Measurements from ENCODE around the gene MCEE.

DNA sequence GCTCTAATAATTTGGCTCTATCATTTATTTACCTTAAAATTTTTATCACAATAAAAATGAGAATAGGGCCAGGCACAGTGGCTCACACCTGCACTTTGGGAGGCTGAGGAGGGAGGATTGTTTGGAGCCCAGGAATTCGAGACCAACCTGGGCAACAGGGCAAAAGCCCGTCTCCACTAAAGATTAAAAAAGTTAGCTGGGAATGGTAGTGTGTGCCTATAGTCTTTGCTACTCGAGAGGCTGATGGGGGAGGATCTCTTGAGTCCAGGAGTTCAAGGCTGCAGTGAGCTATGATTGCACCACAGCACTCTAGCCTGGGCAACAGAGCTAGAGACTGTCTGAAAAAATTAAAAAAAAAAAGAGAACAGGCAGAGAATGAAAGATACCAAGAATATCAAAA, 6.1 kb upstream of the MCEE start:
- TF ChIP-seq POLR2A (IDR thresholded peaks at IDR 0.05; ENCODE audit: low read depth, low read length), result no peak
- TF ChIP-seq, protein P1, sequence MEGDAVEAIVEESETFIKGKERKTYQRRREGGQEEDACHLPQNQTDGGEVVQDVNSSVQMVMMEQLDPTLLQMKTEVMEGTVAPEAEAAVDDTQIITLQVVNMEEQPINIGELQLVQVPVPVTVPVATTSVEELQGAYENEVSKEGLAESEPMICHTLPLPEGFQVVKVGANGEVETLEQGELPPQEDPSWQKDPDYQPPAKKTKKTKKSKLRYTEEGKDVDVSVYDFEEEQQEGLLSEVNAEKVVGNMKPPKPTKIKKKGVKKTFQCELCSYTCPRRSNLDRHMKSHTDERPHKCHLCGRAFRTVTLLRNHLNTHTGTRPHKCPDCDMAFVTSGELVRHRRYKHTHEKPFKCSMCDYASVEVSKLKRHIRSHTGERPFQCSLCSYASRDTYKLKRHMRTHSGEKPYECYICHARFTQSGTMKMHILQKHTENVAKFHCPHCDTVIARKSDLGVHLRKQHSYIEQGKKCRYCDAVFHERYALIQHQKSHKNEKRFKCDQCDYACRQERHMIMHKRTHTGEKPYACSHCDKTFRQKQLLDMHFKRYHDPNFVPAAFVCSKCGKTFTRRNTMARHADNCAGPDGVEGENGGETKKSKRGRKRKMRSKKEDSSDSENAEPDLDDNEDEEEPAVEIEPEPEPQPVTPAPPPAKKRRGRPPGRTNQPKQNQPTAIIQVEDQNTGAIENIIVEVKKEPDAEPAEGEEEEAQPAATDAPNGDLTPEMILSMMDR (IDR thresholded peaks at IDR 0.05; ENCODE audit: extremely low read depth in 1 of 2, insufficient read depth in 1 of 2, low read depth in 1 of 2, low read length in 2 of 2), result no peak
- TF ChIP-seq, protein P2, sequence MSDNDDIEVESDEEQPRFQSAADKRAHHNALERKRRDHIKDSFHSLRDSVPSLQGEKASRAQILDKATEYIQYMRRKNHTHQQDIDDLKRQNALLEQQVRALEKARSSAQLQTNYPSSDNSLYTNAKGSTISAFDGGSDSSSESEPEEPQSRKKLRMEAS (IDR thresholded peaks at IDR 0.05; ENCODE audit: insufficient read depth, insufficient read length), result no peak
